Thyroid gland (tissue), 4 donors: ENCODE results near the gene TMEM219. TPM values are rescaled to one million over a fixed set of nuclear protein-coding genes. Genes with fewer than 3 reads are reported as not detected.
A peak's percentile ranks its signal among the peaks of the same experiment; 100 is the strongest.

Source experiments
- DNase-seq, 2 donors: peaks; one replicate each; pipeline ENCODE4 v3.0.0-alpha.2; 2019
- H3K27ac ChIP-seq, 3 donors: fragments of 200-600 bp; sonication (generic); 1 replicate in 2 of 3; 2 replicates in 1 of 3; pipeline ENCODE4 v1.5.1; 2016 to 2019; ENCODE audit warnings: mild to moderate bottlenecking in 1 of 3, moderate library complexity in 1 of 3
- H3K27me3 ChIP-seq: fragments of 200-600 bp; sonication (generic); one replicate; pipeline ENCODE4 v1.5.1; 2019
- H3K36me3 ChIP-seq, 2 donors: fragments of 200-600 bp; sonication (generic); one replicate each; pipeline ENCODE4 v1.5.1; 2016 to 2019
- H3K4me1 ChIP-seq, 2 donors: fragments of 200-600 bp; sonication (generic); one replicate each; pipeline ENCODE4 v1.5.1; 2017 to 2019
- H3K4me3 ChIP-seq, 3 donors: fragments of 200-600 bp; sonication (generic); replicated peaks in 1 of 3; 1 replicate in 2 of 3; 2 replicates in 1 of 3; pipeline ENCODE4 v1.5.1; 2016; ENCODE audit warnings: mild to moderate bottlenecking in 1 of 3
- H3K9me3 ChIP-seq: fragments of 200-600 bp; sonication (generic); one replicate; pipeline ENCODE4 v1.5.1; 2017
- CTCF ChIP-seq, 6 experiments: fragments of 200-600 bp in 3 of 6; fragments of 450-650 bp in 3 of 6; sonication (generic) in 3 of 6; IDR thresholded peaks; one replicate each; pipeline ENCODE4 v1.5.1; 2016 to 2019; ENCODE audit warnings: antibody characterized with exemption in 6 of 6, mild to moderate bottlenecking in 2 of 6, inconsistent platforms in 1 of 6, moderate library complexity in 1 of 6
- POLR2A ChIP-seq, 2 donors: fragments of 450-650 bp; IDR thresholded peaks; one replicate each; pipeline ENCODE4 v1.6.1; 2017; ENCODE audit warnings: antibody characterized with exemption in 2 of 2, mild to moderate bottlenecking in 2 of 2, moderate library complexity in 1 of 2
- WGBS, 2 donors: methylation state at CpG; one replicate each; pipeline ENCODE4 v1.1.5; 2017; 5-methylcytosine and 5-hydroxymethylcytosine counted together
- intact Hi-C: fragments of 100-400 bp; cut with DNase I; formaldehyde crosslinking; loops from one replicate; pipeline ENCODE4 v1.15.1; 2023
- total RNA-seq, 4 donors: library from RNA; depleted of rRNA; stranded (reverse); fragments of >200 nt; gene quantifications; one replicate each; pipeline ENCODE4 v1.2.3, GENCODE V29; 2016

Gene TMEM219
- total RNA-seq, 4 donors from 2014 or later, result 93.2 to 140 (median 135) TPM

- peak overlapping the region; percentile 78 to 91 (median 82) for H3K27ac ChIP-seq
- TF ChIP-seq POLR2A (IDR thresholded peaks at IDR 0.05) (no peak), CTCF (IDR thresholded peaks at IDR 0.05) (no peak)
- DNase-seq, result peak in 1 of 2 donors; percentile 15
Measured at GRCh38 chr16:29962344-29962994, 590 bp downstream of the TMEM219 start.

GRCh38 chr16:29963021-29963743, 1.3 kb downstream of the TMEM219 start:
- peak overlapping the region in 2 of 3 donors; percentile 82 to 91 for H3K27ac ChIP-seq
- DNase-seq, result no peak
- H3K27me3 ChIP-seq, result no peaks in the 10 kb centered on the region
- 87 to 89% methylated on average over 14 of the region's 14 CpGs for WGBS, 2 donors
- no peaks in the 10 kb centered on the region for H3K9me3 ChIP-seq
- H3K36me3 ChIP-seq, result peaks cover 3 to 4% of the 10 kb centered on the region in 2 donors
- peaks cover 0 to 12% of the 10 kb centered on the region in 2 donors for H3K4me1 ChIP-seq
- intact Hi-C loops, result no loop called here
- no peak for TF ChIP-seq POLR2A (IDR thresholded peaks at IDR 0.05)
- TF ChIP-seq CTCF (IDR thresholded peaks at IDR 0.05), result no peak
- no peak overlapping the region for H3K4me3 ChIP-seq

More at GRCh38 chr16:29962344-29962994, 590 bp downstream of the TMEM219 start:
- H3K9me3 ChIP-seq, result no peaks in the 10 kb centered on the region
- intact Hi-C loops, result no loop called here
- no peaks in the 10 kb centered on the region for H3K36me3 ChIP-seq
- no peaks in the 10 kb centered on the region for H3K27me3 ChIP-seq
- 6 to 10% methylated on average over 18 of the region's 18 CpGs for WGBS, 2 donors
- peaks cover 0 to 12% of the 10 kb centered on the region in 2 donors for H3K4me1 ChIP-seq
- H3K4me3 ChIP-seq, result peak overlapping the region; percentile 67 to 78 (median 77)

GRCh38 chr16:29968205-29968604, 6.3 kb downstream of the TMEM219 start:
- DNase-seq, result no peak
- Histone ChIP-seq H3K9me3 (no peaks in the 10 kb centered on the region), H3K4me1 (peaks cover 0 to 2% of the 10 kb centered on the region in 2 donors), H3K27ac (no peak overlapping the region), H3K27me3 (no peaks in the 10 kb centered on the region), H3K4me3 (no peak overlapping the region), H3K36me3 (peaks cover 6 to 21% of the 10 kb centered on the region in 2 donors)
- intact Hi-C loops, result no loop called here
- WGBS, 2 donors, result 91 to 94% methylated on average over 4 of the region's 4 CpGs
- TF ChIP-seq POLR2A (IDR thresholded peaks at IDR 0.05), result no peak
- TF ChIP-seq CTCF (IDR thresholded peaks at IDR 0.05), result no peak

GRCh38 chr16:29971304-29971703, 9.4 kb downstream of the TMEM219 start:
- Histone ChIP-seq H3K27me3 (no peaks in the 10 kb centered on the region), H3K4me1 (peaks cover 11 to 21% of the 10 kb centered on the region in 2 donors), H3K9me3 (no peaks in the 10 kb centered on the region), H3K4me3 (no peak overlapping the region), H3K36me3 (peaks cover 6 to 21% of the 10 kb centered on the region in 2 donors), H3K27ac (no peak overlapping the region)
- WGBS, 2 donors, result 82 to 84% methylated on average over 8 of the region's 8 CpGs
- DNase-seq, result no peak
- TF ChIP-seq CTCF (IDR thresholded peaks at IDR 0.05) (no peak), POLR2A (IDR thresholded peaks at IDR 0.05) (no peak)
- intact Hi-C loops, result no loop called here

GRCh38 chr16:29972500-29972899, 10.6 kb downstream of the TMEM219 start:
- H3K27me3 ChIP-seq, result no peaks in the 10 kb centered on the region
- WGBS, 2 donors, result 96 to 97% methylated on average over 1 of the region's 1 CpG
- no peak overlapping the region for H3K4me3 ChIP-seq
- H3K27ac ChIP-seq, result no peak overlapping the region
- no peaks in the 10 kb centered on the region for H3K9me3 ChIP-seq
- H3K4me1 ChIP-seq, result peaks cover 15 to 32% of the 10 kb centered on the region in 2 donors
- DNase-seq, result no peak
- intact Hi-C loops, result no loop called here
- peaks cover 6 to 21% of the 10 kb centered on the region in 2 donors for H3K36me3 ChIP-seq
- TF ChIP-seq CTCF (IDR thresholded peaks at IDR 0.05), result no peak
- TF ChIP-seq POLR2A (IDR thresholded peaks at IDR 0.05), result no peak
